ENCODE measurements around the gene FRMPD2.
"Not testable (repeated sequence)": the region's sequence is repeated elsewhere in the genome, so short reads cannot be mapped to it uniquely, and the experiment has no call there.

FRMPD2 gene

DNA sequence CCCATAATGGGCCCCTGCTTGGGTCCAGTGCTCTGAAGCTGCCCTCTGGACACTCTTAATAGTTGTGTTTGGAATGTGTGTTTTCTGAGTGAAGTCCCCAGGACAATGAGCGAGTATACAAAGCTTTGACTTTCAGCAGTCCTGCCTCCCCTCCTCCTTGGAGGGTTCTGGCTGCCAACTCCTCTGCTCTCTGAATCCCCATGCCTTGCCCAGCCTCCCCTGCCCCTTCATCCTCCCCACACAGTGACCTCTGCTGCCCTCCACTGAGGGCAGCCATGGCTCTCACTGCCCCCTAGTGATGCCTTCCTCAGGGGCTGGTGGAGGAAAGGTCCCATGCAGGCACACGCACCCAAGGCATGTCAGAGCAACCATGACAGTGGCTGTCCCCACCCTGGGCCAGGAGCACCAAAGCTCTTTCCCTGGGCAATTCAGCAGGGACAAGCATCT lies 40.9 kb downstream of the FRMPD2 start:
- DNase-seq (ENCODE audit: low read depth in 2 of 2), result no peak

GRCh38 chr10:48232717-48233447 lies 41.6 kb downstream of the FRMPD2 start:
- DNase-seq (ENCODE audit: low read depth in 2 of 2), result no peak

- DNase-seq (ENCODE audit: low read depth in 2 of 2), result no peak
Observed at GRCh38 chr10:48231699-48232315, 42.7 kb downstream of the FRMPD2 start.

DNA sequence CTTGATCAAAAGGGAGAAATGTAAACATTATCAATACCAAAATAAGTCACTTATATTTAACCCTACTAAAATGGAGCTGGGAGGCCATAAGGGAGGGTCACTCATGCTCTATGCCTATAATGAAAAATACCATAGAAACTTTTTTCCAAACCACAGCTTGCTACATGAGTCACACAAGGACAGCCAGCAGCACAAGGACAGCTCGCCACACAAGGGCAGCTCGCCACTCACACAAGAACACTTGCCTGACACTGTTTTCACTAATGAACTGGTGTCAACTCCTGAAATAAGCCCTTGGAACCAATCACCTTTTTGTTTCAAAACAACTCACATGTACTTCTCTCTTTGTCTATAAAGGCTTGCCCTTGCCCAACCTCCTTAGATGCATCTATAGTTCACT lies 43.3 kb downstream of the FRMPD2 start:
- no peak for DNase-seq (ENCODE audit: low read depth in 2 of 2)

DNA sequence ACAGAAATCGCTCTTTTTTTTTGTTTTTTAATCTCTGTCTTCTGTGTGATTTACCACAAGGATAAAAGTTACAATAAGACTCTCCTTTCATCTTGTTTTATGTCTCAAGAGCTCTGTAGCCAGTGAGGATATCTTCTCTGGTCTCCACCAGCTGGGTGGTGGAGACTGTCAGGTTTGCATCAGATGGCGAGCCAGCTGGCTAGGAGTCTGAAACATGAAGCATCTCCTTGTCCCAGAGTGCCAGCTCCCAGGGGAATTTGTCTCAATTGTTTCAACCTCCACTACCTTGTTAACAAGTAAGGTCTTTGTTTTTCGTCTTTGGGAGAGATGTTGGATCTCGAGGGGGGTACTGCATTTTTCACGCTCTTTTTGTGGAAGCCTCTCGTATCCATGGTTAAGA lies 47.3 kb downstream of the FRMPD2 start:
- no peak for DNase-seq (ENCODE audit: low read depth in 2 of 2)

DNA sequence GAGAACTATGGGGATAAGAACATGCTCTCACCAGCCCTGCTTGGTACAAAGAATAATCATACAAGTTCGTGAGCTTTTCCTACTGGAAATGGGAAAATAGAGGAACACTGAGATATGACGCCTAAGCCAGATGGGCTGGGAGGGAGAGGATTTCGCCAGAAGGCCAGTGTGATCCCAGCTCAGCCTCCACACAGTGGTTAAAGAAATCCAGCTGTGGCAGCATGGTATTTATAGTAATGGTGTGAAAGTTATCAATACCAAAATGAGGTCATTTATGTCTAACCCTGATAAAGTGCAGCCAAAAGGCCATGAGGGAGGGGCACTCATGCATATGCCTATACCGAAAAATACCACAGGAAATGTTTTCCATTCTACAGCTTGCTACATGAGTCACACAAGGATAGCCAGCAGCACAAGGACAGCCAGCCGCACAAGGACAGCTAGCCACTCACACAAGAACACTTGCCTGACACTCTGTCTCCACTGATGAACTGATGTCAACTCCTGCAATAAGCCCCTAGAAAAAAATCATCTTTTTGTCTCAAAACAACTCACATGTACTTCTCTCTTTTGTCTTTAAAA lies 49.4 kb downstream of the FRMPD2 start:
- no peak for DNase-seq (ENCODE audit: low read depth in 2 of 2)

DNA sequence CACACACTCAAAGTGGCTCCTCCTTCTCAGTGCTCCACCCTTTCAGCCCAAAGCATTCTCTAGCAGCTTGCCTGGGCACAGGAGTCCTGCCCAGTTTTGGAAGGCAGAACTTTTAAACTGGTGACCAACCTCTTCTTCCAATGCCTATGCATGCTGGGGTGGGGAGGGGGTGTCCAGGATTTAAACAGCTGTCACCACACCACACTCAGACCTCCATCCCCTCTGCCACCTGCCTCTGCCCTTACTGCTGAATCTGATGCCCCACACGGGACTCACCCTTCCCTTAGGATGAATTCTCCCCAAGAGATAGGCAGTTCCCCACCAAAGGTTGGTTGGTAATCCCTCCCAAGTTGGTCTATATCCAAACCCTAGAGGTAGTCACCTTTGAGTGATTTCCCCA lies 50.2 kb downstream of the FRMPD2 start:
- DNase-seq (ENCODE audit: low read depth in 2 of 2), result no peak

DNA sequence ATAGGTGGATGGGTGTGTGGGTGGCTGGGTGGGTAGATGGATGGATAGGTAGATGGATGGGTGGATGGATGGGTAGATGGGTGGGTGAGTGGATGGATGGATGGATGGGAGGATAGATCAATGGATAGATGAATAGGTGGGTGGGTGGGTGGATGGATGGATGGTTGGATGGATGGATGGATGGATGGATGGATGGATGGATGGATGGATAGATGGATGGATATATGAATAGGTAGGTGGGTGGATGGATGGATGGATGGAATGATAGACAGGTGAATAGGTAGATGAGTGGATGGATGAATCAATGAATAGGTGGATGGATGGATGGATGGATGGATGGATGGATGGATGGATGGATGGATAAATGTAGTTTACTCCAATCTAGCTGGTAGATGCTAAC lies 52.7 kb downstream of the FRMPD2 start:
- no peak for DNase-seq (ENCODE audit: low read depth in 2 of 2)

- not testable (repeated sequence) for DNase-seq (ENCODE audit: low read depth in 2 of 2)
Observed at GRCh38 chr10:48221031-48221430, 53.5 kb downstream of the FRMPD2 start.

GRCh38 chr10:48219194-48219593 lies 55.3 kb downstream of the FRMPD2 start:
- DNase-seq (ENCODE audit: low read depth in 2 of 2), result no peak

- DNase-seq (ENCODE audit: low read depth in 2 of 2), result no peak
Observed at GRCh38 chr10:48216744-48217143, 57.8 kb downstream of the FRMPD2 start.

DNA sequence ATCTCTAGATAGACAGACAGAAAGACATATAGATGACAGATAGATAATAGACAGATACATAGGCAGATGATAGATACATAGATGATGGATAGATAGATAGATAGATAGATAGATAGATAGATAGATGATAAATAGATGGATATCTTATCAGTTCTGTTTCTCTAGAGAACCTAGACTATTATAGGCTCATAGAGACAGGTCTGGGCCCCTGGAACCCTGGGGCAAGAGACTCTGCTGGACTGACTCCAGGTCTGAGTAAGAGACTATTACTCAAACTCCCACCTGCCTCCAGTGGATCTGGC lies 58.3 kb downstream of the FRMPD2 start:
- DNase-seq (ENCODE audit: low read depth in 2 of 2), result no peak

DNA sequence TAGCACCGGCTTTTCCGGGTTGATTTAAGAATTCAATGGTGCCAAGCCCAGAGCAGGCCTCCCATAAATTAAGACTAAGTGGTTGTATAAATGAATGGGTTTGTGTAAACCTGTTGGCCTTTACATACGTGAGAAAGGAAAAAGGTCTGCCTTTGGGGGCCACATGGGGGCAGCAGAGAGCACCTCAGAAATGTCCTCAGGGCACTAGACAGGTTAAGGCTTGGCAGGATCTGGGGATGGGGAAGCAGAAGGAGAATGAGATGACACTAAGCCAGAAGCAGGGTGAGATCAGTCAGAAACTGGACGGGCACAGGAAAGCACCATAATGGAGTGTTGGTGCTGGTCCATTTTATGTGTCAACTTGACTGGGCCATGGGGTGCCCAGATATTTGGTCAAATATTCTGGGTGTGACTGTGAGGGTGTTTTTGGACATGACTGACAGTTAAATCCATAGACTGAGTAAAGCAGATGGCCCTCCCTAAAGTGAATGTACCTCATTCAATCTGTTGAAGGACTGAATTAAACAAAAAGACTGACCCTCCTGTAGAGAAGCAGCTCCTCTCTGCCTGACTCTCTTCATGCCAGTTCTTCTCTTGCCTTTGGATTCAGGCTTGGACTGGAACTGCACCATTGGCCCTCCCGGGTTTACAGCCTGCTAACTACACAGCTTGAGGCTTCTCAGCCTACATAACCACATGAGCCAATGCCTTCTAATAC lies 58.9 kb downstream of the FRMPD2 start:
- DNase-seq (ENCODE audit: low read depth in 2 of 2), result no peak

DNA sequence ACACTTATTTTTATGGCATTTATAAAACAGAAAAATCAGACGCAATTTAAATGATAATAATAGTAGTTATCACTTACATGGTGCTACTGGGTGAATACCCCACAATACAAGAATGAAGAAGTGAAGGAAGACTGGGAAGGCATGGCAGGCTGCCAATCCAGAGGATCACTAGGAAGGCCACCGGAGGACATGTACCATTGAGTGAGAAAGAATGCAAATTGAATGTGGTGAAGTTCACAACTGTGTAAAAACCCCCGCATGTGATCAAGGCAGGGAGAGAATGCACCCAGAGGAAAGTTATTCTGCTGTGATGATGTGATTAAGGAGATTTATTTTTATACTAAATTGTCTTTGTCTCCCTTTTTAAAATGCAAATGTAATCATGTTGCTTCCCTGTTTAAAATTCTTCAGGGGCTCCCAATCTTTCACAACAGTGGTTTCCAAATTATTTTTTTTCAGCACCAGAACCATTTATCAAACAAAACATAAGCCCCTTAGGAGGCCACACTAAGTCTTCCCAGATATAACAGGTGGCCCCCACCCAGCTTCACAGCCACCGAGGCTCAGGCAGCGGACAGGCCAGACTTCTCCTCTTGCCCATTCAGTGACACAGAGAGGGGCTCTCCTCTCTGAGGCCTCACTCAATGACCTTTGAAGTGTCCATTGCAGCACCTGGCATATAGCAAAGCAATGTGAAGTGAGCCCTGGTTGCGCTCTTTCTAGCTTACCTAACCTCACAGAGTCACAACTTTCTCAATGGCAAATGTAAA lies 59.6 kb downstream of the FRMPD2 start:
- no peak for DNase-seq (ENCODE audit: low read depth in 2 of 2)

DNA sequence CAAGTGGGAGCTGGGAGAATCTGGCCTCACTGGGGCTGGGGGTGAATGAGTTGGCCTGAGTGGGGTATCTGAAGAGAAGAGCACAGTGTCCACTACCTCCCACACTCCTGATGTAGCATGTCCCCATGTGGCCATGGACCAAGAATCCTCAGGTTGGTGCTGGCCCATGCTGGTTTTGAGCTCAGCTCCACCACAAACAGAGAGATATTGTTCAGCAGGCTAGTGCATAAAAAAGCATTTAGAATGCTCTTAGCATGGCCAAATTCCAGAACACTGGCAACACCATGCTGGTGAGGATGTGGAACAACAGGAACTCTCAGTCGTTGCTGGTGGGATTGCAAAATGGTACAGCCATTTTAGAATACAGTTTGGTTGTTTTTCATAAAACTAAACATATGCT lies 61.4 kb downstream of the FRMPD2 start:
- DNase-seq (ENCODE audit: low read depth in 2 of 2), result no peak

GRCh38 chr10:48211777-48212176 lies 62.7 kb downstream of the FRMPD2 start:
- DNase-seq (ENCODE audit: low read depth in 2 of 2), result no peak

DNA sequence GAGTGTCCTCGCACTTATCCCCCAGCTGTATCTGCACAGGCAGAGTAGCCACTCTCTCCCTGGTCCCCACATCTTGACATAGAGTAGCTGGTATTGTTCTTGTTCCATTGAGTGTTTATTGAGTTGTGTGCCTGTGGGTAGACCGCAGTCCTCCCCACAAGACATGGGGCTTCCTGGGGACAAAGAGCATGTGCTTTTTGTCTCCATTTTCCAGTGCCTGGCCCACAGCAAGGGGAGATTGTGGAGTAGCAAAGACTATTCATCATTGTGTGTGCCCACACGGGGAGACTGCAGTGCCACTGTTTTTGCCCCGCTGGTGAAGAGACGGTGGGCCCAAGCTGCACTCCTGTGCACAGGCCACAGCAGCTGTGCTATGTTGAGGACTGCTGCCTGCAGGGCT lies 63.5 kb downstream of the FRMPD2 start:
- DNase-seq (ENCODE audit: low read depth in 2 of 2), result no peak

DNA sequence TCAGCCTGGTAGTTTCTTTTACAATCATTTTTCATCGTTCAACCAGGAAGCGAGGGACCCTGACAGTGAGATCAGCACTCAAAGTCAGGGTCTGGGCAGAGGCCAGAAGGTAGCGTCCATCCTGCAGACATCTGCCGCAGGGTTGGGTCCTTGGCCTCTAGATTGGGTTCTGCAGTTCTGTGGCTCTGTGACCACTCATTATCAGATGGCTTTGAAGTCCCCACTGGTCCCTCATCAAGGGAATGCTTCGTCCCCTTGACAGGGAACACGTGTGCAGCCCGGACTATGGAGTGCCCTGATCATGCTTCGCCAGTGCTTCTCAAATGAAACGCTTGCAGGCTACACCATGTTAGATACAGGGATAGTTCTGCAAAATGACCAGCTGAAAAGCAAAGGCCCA lies 64.1 kb downstream of the FRMPD2 start:
- no peak for DNase-seq (ENCODE audit: low read depth in 2 of 2)

DNA sequence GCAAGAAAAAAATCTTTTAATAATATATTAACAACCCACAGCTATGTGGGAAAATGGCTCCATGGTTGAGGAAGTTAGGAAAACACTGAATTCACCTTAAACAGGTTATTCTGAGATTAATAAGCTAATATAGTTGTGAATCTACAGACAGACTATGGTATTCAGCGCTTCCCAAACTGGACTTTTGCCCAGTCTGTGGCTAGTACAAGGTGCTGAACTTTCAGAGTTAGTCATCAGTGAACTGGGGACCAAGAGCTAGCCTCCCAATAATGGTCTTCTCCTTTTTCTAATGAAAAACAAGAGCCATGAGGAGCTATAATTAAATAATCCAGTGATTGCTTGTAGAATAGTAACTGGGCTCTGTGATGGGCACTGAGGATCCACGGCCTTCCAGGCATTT lies 65.3 kb downstream of the FRMPD2 start:
- no peak for DNase-seq (ENCODE audit: low read depth in 2 of 2)

DNA sequence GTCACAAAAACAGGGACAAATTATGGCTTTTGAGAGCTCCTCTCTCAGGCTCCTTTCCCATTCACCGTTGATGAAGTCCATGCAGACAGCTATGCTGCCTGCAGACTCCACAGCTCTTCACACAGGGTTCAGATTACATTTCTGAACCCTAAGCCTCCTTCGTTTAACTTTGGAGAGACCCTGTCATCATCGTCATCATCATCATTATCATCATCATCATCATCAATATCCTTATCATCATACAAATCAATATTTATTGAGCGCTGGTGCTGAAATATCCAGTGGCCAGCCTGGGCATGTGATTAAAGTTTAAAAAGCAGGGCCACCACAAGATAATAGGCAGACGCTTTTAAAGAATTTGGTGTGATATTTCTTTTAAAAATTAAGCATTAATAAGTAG lies 66.6 kb downstream of the FRMPD2 start:
- DNase-seq (ENCODE audit: low read depth in 2 of 2), result no peak

- no peak for DNase-seq (ENCODE audit: low read depth in 2 of 2)
Observed at GRCh38 chr10:48206482-48207250, 67.8 kb downstream of the FRMPD2 start.
